GM18502 (cell line): ENCODE measurements around the gene CCNYL1.
A peak's percentile ranks its signal among the peaks of the same experiment; 100 is the strongest.
"Not testable (repeated sequence)": the region's sequence is repeated elsewhere in the genome, so short reads cannot be mapped to it uniquely, and the experiment has no call there.

Experiments
- ATAC-seq: cut with Tn5 transposase; IDR thresholded peaks from one replicate; pipeline ENCODE4 v1.9.1; 2021; ENCODE audit warnings: mild to moderate bottlenecking; ENCODE audit not compliant: unreplicated experiment, poor library complexity

The CCNYL1 gene

DNA sequence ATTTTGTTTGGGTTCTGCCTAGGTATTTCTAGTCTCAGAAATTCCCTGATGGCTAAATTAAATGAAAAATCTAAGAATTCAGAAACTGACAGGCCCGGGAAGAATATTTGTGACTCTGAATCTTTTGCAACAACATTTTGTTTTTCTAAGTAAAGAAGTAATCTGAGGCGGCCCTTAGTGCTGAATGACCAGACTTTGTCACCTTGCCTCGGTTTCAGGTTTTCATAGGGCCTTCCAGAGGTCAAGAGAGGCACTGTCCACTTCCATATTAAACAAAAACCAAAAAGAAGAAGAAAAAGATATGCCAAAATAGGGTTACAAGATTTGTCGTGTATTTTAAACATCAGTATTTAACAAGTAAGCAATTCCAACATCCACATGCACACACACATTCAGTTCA is 16.1 kb upstream of the CCNYL1 start:
- no peak for ATAC-seq

- not testable (repeated sequence) for ATAC-seq
Observed at GRCh38 chr2:207696911-207697310, 14.5 kb upstream of the CCNYL1 start.

DNA sequence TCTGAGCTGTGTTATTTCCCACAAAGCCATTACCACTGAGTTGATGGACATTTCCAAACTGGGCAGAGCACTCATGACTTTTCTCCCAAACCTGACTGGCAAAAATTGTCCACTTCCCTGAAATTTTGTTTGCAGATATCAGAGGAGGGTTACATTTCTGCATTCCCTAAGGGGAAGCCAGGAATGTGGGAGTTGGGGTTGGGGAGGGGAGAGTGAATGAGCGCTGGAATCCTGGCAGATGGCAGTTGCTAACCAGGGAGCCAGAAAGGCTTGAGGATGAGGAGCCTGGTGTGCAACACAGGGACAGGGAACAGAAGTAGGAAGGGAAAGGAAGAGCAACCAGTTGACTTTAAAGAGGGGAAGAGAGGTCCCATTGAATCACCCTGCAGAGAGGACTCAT is 14.0 kb upstream of the CCNYL1 start:
- no peak for ATAC-seq

GRCh38 chr2:207698301-207698700 is 13.1 kb upstream of the CCNYL1 start:
- ATAC-seq = no peak

GRCh38 chr2:207704078-207704477 is 7.4 kb upstream of the CCNYL1 start:
- ATAC-seq = no peak

DNA sequence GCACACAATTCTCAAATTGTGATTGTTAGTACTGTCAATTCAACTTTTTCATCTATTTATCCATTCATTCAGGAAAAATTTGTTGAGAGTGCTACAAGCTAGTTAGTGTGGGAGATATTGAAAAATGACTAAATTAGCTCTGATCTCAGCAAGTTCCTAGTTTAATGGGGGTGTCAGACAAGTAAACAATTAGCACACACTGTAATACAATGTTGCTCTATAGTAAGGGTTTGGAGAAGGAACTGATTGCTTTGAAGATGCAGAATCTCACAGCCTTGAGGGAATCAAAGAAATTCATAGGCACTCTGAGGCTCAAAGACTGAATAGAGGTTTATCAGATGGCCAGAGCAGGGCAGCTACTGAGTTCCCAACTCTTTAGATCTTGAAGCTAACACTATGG is 6.8 kb upstream of the CCNYL1 start:
- no peak for ATAC-seq

DNA sequence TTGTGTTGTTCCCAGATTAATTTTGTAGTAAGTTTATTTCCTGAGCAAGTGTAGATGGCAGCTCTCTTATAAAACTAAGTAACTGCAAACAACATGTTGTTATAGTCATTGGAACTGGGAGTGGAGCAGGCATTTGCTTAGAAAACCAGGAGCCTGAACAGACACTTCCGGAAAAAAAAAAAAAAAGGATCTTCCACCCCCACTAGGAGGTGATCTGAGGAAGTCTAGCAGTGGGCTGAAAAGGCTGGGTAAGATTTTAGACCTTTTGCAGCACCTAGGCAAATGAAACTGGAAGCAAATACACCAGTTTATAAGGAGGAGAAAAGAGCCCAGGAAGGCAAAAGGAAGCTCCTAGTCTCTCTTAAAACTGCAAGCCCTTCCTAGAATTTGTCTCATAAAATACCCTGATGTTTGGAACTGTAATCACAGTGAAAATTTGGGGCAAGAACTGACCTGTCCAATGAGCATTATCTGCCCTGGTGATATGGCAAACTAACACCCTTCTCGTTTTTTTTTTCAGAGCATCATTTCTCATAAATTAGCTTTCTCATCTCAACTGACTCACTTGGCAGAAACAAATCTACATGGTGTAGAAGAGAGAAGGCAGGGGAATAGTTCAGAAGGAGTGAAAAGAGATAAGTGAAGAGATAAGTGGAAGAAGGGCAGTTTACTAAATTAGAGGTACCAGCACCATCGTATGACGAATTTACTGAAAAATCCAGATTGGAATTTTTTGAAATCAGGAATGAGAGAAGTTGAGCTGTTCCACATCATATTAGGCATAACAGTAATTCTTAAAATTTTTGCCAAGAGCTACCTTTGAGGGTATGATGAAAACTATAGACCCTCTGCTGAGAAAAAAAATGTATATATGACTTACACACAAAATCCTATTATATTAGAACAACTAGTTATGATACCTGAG is 4.2 kb upstream of the CCNYL1 start:
- ATAC-seq = no peak

- peak; percentile 29 for ATAC-seq
Observed at GRCh38 chr2:207711750-207712530, 500 bp downstream of the CCNYL1 start.

- no peak for ATAC-seq
Observed at GRCh38 chr2:207716056-207716455, 4.6 kb downstream of the CCNYL1 start.

DNA sequence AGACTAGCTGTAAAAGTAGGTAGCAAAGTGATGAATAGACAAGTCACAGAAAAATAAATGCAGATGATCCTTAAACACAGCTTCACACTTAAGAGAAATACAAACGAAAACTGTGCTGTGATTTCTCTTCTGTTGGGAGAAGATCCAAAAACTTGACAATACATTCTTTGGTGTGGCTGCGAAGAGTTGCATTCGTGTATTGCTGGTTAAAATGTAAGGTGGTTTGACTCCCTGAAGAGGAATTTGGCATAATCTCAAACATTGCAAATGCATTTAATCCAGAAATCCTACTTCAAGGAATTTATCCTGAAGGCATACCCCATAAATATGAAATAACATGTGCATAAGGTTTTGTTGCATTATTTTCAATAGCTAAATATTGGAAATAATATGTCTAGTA is 7.1 kb downstream of the CCNYL1 start:
- no peak for ATAC-seq

- no peak for ATAC-seq
Observed at GRCh38 chr2:207719008-207719407, 7.6 kb downstream of the CCNYL1 start.

GRCh38 chr2:207719655-207720054 is 8.2 kb downstream of the CCNYL1 start:
- not testable (repeated sequence) for ATAC-seq

DNA sequence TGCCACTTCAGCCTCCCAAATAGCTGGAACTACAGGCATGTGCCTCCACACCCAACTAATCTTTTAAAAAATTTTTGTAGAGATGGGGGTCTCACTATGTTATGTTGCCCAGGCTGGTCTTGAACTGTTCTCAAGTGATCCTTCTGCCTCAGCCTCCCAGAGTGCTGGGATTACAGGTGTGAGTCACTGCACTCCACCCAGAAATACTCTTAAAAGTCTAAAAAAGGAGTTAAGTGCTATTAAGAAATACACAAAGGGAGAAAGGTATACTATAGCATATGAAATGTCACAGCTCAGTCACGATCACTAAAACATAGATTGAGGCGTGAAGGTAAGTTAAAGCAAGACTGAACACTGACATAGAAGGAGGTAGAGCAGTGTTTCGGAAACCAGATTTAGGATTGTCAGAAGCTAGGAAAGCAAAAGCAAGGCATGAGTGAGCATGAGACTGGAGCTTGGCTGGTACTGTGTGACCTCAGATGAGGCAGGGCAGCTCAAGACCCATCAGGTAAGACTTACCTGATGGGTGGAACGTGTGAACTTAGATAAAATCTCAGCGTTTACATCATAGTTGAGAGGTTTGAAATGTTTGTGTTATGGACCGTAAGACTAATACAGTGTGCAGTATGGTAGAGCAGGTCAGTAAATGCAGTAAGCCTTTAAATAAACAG is 9.2 kb downstream of the CCNYL1 start:
- no peak for ATAC-seq

DNA sequence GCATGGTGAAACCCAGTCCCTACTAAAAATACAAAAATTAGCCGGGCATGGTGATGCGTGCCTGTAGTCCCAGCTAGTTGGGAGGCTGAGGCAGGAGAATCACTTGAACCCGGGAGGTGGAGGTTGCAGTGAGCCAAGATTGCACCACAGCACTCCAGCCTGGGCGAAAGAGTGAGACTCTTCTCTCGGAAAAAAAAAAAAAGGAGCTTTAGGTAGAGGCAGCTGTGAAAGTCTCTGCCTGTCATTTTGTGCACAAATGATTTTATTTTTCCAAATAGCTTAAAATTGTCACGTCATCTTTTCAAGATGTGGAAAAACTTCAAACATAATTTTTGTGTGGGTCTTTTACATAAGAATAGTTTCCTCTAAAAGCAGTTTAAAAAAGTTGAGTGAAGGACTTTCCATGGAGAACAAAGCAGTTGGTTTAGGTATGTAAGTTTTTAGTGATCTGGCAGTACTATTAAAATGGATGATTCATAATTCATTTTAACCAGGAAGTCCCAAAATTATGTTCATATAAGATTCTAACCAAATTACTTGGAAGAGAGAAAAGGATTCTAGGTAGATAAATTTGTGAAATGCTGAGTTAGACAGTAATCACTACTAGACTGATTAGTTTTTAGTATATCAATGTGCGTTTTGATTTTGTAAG is 11.5 kb downstream of the CCNYL1 start:
- ATAC-seq = no peak

DNA sequence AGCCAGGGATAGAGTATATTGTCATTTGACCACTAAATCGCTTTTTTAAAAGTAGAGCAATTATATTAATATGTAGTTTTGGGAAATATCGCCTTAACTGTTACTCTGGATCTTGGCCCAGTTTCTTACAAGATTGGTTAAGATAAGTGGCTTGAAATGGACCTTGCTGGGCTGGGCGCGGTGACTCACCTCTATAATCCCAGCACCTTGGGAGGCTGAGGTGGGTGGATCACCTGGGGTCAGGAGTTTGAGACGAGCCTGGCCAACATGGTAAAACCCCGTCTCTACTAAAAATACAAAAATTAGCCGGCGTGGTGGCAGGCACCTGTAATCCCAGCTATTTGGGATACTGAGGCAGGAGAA is 12.0 kb downstream of the CCNYL1 start:
- not testable (repeated sequence) for ATAC-seq

- no peak for ATAC-seq
Observed at GRCh38 chr2:207724113-207724512, 12.7 kb downstream of the CCNYL1 start.

- ATAC-seq = no peak
Observed at GRCh38 chr2:207725873-207726578, 14.6 kb downstream of the CCNYL1 start.

DNA sequence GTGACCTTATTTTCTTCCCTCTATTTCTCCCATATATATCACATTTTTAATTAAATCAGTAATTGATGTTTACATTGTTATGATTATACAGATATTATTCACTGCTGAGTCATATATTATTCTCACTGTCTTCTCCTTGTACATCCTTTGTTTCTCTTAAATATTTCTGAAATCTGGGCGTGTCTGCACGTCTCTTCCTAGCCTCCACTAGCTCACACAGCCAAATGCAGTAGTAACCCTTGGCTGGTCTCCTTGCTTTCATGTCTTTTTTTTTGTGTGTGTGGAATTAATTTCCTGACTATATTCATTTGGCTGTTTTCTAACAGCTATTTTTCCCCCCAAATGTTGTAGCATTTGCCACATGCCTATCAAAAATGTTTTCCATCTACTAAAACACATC is 15.8 kb downstream of the CCNYL1 start:
- ATAC-seq = no peak

- no peak for ATAC-seq
Observed at GRCh38 chr2:207729465-207729998, 18.1 kb downstream of the CCNYL1 start.

DNA sequence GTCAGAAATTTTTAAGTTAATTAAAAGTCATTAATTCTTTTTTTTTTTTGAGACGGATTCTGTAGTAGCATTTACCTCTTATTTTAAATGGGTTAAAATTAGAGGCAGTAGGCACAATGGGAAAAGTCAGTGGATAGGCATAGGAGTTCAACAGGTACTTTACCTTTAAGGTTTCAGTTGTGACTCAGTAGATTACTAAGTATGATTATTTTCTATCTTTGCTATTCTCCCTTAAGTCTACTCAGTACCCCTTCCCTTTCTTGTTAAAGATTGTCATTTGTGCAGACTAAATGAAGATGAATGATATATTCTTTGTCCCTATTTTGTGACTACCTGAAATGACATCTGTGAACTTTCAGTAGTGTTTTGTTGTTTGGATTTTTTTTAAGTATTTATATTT is 19.7 kb downstream of the CCNYL1 start:
- no peak for ATAC-seq
